K562 (cell line): ENCODE measurements around the gene SRPRA. TPM values are rescaled to one million over a fixed set of nuclear protein-coding genes. Genes with fewer than 3 reads are reported as not detected.

Experiments
- ATAC-seq: fragments of 200-7000 bp; cut with Tn5 transposase; 3 replicates; pipeline ENCODE4 v1.9.1; 2020; ENCODE audit warnings: moderate library complexity
- BruUV-seq: library from RNA; stranded (reverse); fragments of 400-500 nt; replicated peaks from 2 replicates; lab custom pipeline; 2021; lab: Mats Ljungman, UMichigan
- CTCF ChIA-PET: fragments of 300-600 bp; formaldehyde crosslinking; extraction: SDS; loops from one replicate; lab custom pipeline; 2021; ENCODE audit warnings: low intra/inter-chr PET ratio; lab: Yijun Ruan, JAX
- POLR2A ChIA-PET: fragments of 300-600, 350-650 bp; sonication (Branson Sonifier 250); formaldehyde crosslinking; extraction: SDS; loops from one replicate; lab custom pipeline; 2021; ENCODE audit warnings: antibody characterized with exemption, inconsistent platforms; lab: Yijun Ruan, JAX
- DNase-seq, 4 experiments: peaks; one replicate each; pipeline versions ENCODE4 v3.0.0 to v3.0.0-alpha.2; 2011 to 2018; ENCODE audit warnings: low spot score in 3 of 4, mixed read lengths in 3 of 4; ENCODE audit errors: extremely low read depth in 1 of 4
- FAIRE-seq: peaks from 2 replicates; lab custom pipeline; 2011; peaks lifted over from hg19 to GRCh38; lab: Jason Lieb, UNC
- H2AFZ ChIP-seq: 2 replicates; pipeline ENCODE4 v1.6.0; 2011; ENCODE audit warnings: low read depth, low read length, control low read depth, inconsistent platforms
- H3K27ac ChIP-seq: fragments of 200-600 bp; 3 replicates; pipeline ENCODE4 v1.8.0; 2011; ENCODE audit warnings: low read depth, mild to moderate bottlenecking, control low read depth, inconsistent platforms, low read length, moderate library complexity, mixed read lengths; ENCODE audit errors: extremely low read depth
- H3K27me3 ChIP-seq, 2 experiments: fragments of 300-600 bp in 1 of 2; 2 replicates in 1 of 2; 3 replicates in 1 of 2; pipeline versions ENCODE4 v1.6.0 to v1.8.0; 2011; ENCODE audit warnings: inconsistent platforms in 2 of 2, low read length in 2 of 2, mild to moderate bottlenecking in 1 of 2, mixed read lengths in 1 of 2, moderate library complexity in 1 of 2; ENCODE audit not compliant: control insufficient read depth in 2 of 2, insufficient read depth in 2 of 2
- H3K36me3 ChIP-seq: fragments of 300-600 bp; 3 replicates; pipeline ENCODE4 v1.8.0; 2011; ENCODE audit warnings: mild to moderate bottlenecking, low read length, inconsistent platforms; ENCODE audit not compliant: control insufficient read depth, insufficient read depth
- H3K4me1 ChIP-seq, 2 experiments: fragments of 200-600 bp in 1 of 2; replicated peaks in 1 of 2; 2 replicates in 1 of 2; 3 replicates in 1 of 2; pipeline versions ENCODE4 v1.5.1 to v1.8.0; 2011; ENCODE audit warnings: inconsistent platforms in 2 of 2, low read length in 2 of 2, mild to moderate bottlenecking in 1 of 2, mixed read lengths in 1 of 2, moderate library complexity in 1 of 2; ENCODE audit not compliant: control insufficient read depth in 2 of 2, insufficient read depth in 2 of 2
- H3K4me2 ChIP-seq: 2 replicates; pipeline ENCODE4 v1.6.1; 2011; ENCODE audit warnings: low read length, control low read depth, inconsistent platforms, mixed read lengths; ENCODE audit not compliant: insufficient read depth
- H3K4me3 ChIP-seq: fragments of 200-600 bp; sonication (generic), shearing (Covaris generic); 2 replicates; pipeline ENCODE4 v1.5.1; 2016; ENCODE audit warnings: control low read depth, inconsistent platforms
- H3K79me2 ChIP-seq: fragments of 200-600 bp; 3 replicates; pipeline ENCODE4 v1.8.0; 2011; ENCODE audit warnings: low read length, inconsistent platforms; ENCODE audit not compliant: control insufficient read depth, insufficient read depth
- H3K9ac ChIP-seq, 2 experiments: 2 replicates each; pipeline versions ENCODE4 v1.6.0 to v1.6.1; 2011; ENCODE audit warnings: low read depth in 2 of 2, low read length in 2 of 2, control low read depth in 1 of 2, inconsistent platforms in 1 of 2, mild to moderate bottlenecking in 1 of 2, mixed read lengths in 1 of 2; ENCODE audit not compliant: insufficient read depth in 1 of 2
- H3K9me1 ChIP-seq: one replicate; pipeline ENCODE4 v1.6.0; 2011; ENCODE audit warnings: inconsistent platforms, mild to moderate bottlenecking, low read length, moderate library complexity; ENCODE audit not compliant: control insufficient read depth, insufficient read depth
- H3K9me3 ChIP-seq: replicated peaks from 2 replicates; pipeline ENCODE4 v1.5.1; 2011; ENCODE audit warnings: low read depth, low read length, inconsistent platforms; ENCODE audit not compliant: control insufficient read depth, insufficient read depth
- H4K20me1 ChIP-seq: replicated peaks from 2 replicates; pipeline ENCODE4 v1.6.1; 2011; ENCODE audit warnings: low read length, inconsistent platforms, mixed read lengths; ENCODE audit not compliant: control insufficient read depth, insufficient read depth
- ATF7 ChIP-seq: fragments of 450-650 bp; IDR thresholded peaks from 2 replicates; pipeline ENCODE4 v1.7.1; 2014; ENCODE audit warnings: mild to moderate bottlenecking, moderate library complexity
- MBD2 ChIP-seq: sonication (generic); IDR thresholded peaks from 2 replicates; pipeline ENCODE4 v1.6.1; 2016; ENCODE audit warnings: low read depth, borderline replicate concordance
- POLR2A ChIP-seq: fragments of 450-650 bp; conservative IDR thresholded peaks from 2 replicates; pipeline ENCODE4 v1.6.1; 2016
- PREB ChIP-seq: sonication (generic); formaldehyde crosslinking; IDR thresholded peaks from 2 replicates; pipeline ENCODE4 v1.8.1; 2023; ENCODE audit warnings: mild to moderate bottlenecking, missing genetic modification reagents
- WGBS: fragments of 100-300 bp; shearing (Covaris generic); methylation state at CpG from one replicate; pipeline ENCODE4 v1.1.6; 2016; ENCODE audit warnings: low coverage, mixed read lengths; ENCODE audit not compliant: insufficient coverage; ENCODE audit errors: missing lambda C conversion rate; 5-methylcytosine and 5-hydroxymethylcytosine counted together
- in situ Hi-C: fragments of 300-500 bp; cut with MboI; formaldehyde crosslinking; loops from 4 replicates; pipeline ENCODE4 v1.15.0; 2018; ENCODE audit warnings: inconsistent platforms, mixed read lengths
- intact Hi-C: fragments of 100-400 bp; cut with micrococcal nuclease; formaldehyde crosslinking; loops from 2 replicates; pipeline ENCODE4 v1.14.2; 2022
- polyA plus RNA-seq, 8 experiments: library from polyadenylated mRNA; depleted of rRNA in 4 of 8; stranded (reverse) in 5 of 8; unstranded in 3 of 8; fragments of >200 nt; fragmentation: Nextera tagmentation in 2 of 8; fragmentation: Illumina TruSeq in 1 of 8; extraction: Ambion mirVana in 2 of 8; extraction: Trizol in 1 of 8; gene quantifications; 2 replicates each; pipeline versions ENCODE4 v1.2.1 to v1.2.3, GENCODE V29; 2011 to 2014; ENCODE audit warnings: inconsistent platforms in 1 of 8, missing spikeins in 1 of 8
- total RNA-seq, 7 experiments: library from RNA; depleted of rRNA in 6 of 7; stranded (reverse); fragments of >200 nt in 6 of 7; fragmentation: Illumina TruSeq in 2 of 7; extraction: Trizol in 2 of 7; gene quantifications; 2 replicates each; pipeline versions ENCODE4 v1.2.1 to v1.2.3, GENCODE V29; 2011 to 2021; ENCODE audit warnings: low replicate concordance in 1 of 7
- TF ChIP-seq, protein P1 (sequence below): fragments of 250-450 bp; sonication (Bioruptor Pico); IDR thresholded peaks from 2 replicates; pipeline ENCODE4 v1.9.0; 2021; ENCODE audit warnings: mild to moderate bottlenecking
- TF ChIP-seq, protein P2 (sequence below): fragments of 250-450 bp; sonication (Bioruptor Pico); IDR thresholded peaks from 2 replicates; pipeline ENCODE4 v1.5.1; 2021; ENCODE audit warnings: mild to moderate bottlenecking
- TF ChIP-seq, protein P3 (sequence below): fragments of 250-450 bp; sonication (Bioruptor Pico); IDR thresholded peaks from 2 replicates; pipeline ENCODE4 v1.8.0; 2022; ENCODE audit warnings: inconsistent platforms, mild to moderate bottlenecking, moderate library complexity, borderline replicate concordance

Gene SRPRA
- total and polyA plus RNA-seq, 9 of the 15 experiments (the other 6 are each of a cell fraction or from before 2014, with no cell fraction given), result 33.5 to 124 (median 80.0) TPM

GRCh38 chr11:126217491-126217890 is 51.2 kb downstream of the SRPRA start:
- Histone ChIP-seq H3K9ac (no peak overlapping the region), H3K9me3 (no peaks in the 10 kb centered on the region), H3K27me3 (no peaks in the 10 kb centered on the region), H4K20me1 (peaks cover 3% of the 10 kb centered on the region; the same call in 1 of the 2 replicates), H3K27ac (no peak overlapping the region), H3K4me1 (peaks cover 0 to 7% of the 10 kb centered on the region in 2 experiments; a peak in 2 of 5 replicates), H3K36me3 (no peaks in the 10 kb centered on the region), H3K79me2 (peaks cover 72% of the 10 kb centered on the region), H3K4me2 (no peak overlapping the region), H2AFZ (no peak overlapping the region), H3K4me3 (no peak overlapping the region), H3K9me1 (no peaks in the 10 kb centered on the region)
- ATAC-seq (0 out of 3 replicates have a peak, but pooled peaks have one; percentile 14), DNase-seq (no peak), FAIRE-seq (no peak)
- intact Hi-C loops, result no loop called here
- ChIA-PET CTCF (no interaction called here), POLR2A (no interaction called here)
- 44% methylated on average over 1 of the region's 1 CpG for WGBS
- no TSS peak for BruUV-seq
- TF ChIP-seq, protein P1, sequence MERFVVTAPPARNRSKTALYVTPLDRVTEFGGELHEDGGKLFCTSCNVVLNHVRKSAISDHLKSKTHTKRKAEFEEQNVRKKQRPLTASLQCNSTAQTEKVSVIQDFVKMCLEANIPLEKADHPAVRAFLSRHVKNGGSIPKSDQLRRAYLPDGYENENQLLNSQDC (CRISPR knock-in tag), result no peak
- TF ChIP-seq, protein P2, sequence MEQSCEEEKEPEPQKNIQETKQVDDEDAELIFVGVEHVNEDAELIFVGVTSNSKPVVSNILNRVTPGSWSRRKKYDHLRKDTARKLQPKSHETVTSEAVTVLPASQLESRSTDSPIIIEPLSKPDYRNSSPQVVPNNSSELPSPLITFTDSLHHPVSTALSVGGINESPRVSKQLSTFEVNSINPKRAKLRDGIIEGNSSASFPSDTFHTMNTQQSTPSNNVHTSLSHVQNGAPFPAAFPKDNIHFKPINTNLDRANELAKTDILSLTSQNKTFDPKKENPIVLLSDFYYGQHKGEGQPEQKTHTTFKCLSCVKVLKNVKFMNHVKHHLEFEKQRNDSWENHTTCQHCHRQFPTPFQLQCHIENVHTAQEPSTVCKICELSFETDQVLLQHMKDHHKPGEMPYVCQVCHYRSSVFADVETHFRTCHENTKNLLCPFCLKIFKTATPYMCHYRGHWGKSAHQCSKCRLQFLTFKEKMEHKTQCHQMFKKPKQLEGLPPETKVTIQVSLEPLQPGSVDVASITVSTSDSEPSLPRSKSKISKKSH (CRISPR knock-in tag), result no peak
- TF ChIP-seq, protein P3, sequence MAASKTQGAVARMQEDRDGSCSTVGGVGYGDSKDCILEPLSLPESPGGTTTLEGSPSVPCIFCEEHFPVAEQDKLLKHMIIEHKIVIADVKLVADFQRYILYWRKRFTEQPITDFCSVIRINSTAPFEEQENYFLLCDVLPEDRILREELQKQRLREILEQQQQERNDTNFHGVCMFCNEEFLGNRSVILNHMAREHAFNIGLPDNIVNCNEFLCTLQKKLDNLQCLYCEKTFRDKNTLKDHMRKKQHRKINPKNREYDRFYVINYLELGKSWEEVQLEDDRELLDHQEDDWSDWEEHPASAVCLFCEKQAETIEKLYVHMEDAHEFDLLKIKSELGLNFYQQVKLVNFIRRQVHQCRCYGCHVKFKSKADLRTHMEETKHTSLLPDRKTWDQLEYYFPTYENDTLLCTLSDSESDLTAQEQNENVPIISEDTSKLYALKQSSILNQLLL (CRISPR knock-in tag), result no peak
- no peak for TF ChIP-seq POLR2A
- no peak for TF ChIP-seq MBD2
- no peak for TF ChIP-seq PREB (CRISPR knock-in tag)
- no peak for TF ChIP-seq ATF7
- in situ Hi-C loops, result no loop called here
